GM19397 (cell line): ENCODE results near the gene PDF.
A peak's percentile ranks its signal among the peaks of the same experiment; 100 is the strongest.
"Not testable (repeated sequence)": the region's sequence is repeated elsewhere in the genome, so short reads cannot be mapped to it uniquely, and the experiment has no call there.

Source experiments
- ATAC-seq: cut with Tn5 transposase; IDR thresholded peaks from one replicate; pipeline ENCODE4 v1.9.1; 2021; ENCODE audit warnings: mild to moderate bottlenecking, moderate library complexity; ENCODE audit not compliant: unreplicated experiment

PDF gene, protein sequence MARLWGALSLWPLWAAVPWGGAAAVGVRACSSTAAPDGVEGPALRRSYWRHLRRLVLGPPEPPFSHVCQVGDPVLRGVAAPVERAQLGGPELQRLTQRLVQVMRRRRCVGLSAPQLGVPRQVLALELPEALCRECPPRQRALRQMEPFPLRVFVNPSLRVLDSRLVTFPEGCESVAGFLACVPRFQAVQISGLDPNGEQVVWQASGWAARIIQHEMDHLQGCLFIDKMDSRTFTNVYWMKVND

DNA sequence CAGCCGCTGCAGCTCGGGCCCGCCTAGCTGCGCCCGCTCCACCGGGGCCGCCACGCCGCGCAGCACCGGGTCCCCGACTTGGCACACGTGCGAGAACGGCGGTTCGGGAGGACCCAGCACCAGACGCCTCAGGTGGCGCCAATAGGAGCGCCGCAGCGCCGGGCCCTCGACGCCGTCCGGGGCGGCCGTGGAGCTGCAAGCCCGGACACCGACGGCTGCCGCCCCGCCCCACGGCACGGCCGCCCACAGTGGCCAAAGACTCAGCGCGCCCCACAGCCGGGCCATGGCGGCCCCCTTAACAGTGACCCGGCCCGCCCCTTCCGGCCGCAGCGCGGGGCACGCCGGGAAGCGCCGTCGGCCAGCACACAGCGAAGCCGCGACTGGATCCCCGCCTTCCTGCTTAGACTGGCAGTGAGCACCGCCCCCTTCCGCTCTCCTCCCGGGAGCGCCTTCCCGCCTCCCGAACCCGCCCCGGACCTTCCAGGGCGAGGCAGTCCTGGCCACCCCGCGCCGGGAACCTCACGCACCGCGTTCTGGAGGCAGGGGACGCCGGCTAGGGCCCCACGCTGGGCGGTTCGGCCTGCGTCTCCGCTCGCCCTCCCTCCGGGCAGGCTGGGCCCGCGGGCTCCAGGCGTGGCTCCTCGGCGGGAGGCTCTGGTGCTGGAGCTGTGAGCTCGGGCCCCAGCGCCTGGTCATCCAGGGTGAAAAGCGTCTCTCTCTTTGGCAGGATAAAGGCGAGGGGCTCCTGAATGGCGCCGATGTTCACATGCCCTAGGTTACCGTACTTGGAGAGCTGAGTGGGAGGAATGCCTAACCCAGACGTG lies at the start of gene PDF:
Gene PDF (minus strand): TSS at position 303 of the 824 bp plus-strand sequence. CDS start 18 bp downstream, at position 285.
- peak; percentile 96 for ATAC-seq

DNA sequence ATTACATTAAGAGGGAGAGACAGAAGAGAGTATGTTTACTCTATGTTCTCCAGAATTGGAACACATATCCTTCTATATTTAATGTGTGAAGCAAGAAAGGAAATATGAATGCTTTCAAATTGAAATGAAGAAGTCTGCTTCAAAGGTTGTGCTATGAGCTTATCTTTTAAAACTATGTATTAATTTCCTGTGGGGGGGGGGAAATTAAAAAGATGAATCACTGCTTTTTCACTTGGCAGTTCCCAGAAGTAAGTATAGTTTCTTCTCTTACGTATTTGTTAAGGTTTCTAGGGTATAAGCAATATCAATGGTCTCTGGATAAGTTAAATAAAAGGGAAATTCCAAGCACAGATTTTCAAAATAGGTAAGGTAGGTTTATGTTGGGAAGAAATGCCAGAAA lies 48.4 kb upstream of the PDF start:
- no peak for ATAC-seq

DNA sequence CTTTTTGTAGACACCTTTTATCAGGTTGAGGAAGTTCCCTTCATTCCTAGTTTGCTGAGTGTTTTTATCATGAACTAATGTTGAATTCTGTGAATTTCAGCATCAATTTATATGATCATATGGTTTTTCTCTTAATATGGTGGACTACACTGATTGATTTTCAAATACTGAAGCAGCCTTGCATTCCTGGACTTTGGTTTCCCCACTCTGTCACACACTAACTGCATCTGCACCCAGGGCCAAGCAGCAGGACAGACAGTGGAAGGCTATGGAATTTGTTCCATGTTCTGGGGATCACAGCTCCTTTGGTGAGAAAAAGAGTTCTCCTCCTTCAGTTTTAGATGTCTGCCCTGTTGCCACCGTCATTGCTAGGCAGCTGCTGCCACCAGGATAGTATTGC lies 47.6 kb upstream of the PDF start:
- no peak for ATAC-seq

DNA sequence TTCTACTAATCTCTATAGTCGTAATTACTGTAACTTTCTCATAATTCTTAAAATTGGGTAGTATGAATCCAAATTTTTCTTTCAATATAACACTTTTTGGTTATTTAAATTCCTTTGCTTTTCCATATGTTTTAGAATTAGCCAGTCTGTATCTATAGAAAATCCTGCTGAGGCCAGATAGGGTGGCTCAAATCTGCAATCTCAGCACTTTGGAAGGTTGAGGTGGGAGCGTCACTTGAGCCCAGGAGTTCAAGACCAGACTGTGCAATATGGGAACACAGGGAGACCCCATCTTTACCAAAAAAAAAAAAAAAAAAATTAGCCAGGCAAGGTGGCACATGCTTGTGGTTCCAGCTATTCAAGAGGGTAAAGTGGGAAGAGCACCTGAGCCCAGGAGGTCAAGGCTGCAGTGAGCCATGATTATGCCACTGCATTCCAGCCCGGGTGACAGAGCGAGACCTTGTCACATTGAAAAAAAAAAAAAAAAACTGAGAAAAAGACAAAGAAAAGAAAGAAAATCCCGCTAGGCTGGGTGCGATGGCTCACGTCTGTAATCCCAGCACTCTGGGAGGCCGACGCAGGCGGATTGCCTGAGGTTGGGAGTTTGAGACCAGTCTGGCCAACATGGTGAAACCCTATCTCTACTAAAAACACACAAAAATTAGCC lies 46.1 kb upstream of the PDF start:
- ATAC-seq, result no peak

GRCh38 chr16:69373019-69373418 lies 42.6 kb upstream of the PDF start:
- ATAC-seq, result no peak

DNA sequence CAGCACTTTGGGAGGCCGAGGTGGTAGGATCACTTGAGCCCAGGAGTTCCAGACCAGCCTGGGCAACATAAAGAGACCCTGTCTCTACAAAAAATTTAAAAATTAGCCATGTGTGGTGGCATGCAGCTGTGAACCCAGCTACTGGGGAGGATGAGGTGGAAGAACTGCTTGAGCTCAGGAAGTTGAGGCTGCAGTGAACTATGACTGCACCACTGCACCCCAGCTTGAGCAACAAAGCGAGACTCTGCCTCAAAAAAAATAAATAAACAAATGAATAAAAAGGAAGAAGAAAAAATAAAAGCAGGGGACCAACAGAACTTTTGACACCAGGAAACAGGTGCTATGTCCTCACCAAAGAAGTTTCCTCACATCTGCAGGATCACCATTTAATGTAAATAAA lies 41.2 kb upstream of the PDF start:
- ATAC-seq, result no peak

DNA sequence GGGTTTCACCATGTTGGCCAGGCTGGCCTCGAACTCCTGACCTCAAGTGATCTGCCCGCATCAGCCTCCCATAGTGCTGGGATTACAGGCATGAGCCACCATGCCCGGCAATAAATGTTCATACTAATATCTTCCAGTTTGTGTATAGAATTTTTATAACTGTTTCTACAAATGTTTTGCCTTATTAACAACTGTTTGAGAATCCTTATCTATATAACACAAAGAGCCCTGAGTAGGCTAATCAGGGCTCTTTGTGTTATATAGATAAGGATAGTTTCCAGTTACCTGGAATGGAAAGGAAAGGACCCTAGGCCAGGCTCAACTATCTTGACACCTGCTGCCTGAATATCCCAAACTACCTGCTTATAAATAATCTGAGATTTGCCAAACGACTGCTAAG lies 38.5 kb upstream of the PDF start:
- no peak for ATAC-seq

DNA sequence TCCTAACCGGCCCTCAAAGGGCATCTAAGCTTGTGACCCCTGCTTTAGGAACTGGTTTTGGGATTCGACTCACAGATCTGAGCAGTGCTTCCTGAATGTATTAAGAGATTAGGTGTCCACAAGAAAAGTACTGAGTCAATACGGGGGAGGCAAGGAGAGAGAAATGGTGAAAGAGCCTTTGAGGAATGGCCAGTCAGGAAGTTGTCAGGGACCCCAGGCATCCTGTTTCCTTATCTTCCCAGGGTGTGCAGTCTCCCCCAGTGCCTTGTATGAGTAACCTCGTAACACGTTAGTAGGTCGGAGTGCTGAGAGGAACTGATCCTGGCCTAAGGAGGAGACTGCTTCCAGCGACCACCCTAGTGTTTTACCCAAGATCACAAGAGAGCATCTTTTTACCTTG lies 37.6 kb upstream of the PDF start:
- no peak for ATAC-seq

- no peak for ATAC-seq
Measured at GRCh38 chr16:69366431-69366830, 36.0 kb upstream of the PDF start.

GRCh38 chr16:69365901-69366300 lies 35.5 kb upstream of the PDF start:
- no peak for ATAC-seq

DNA sequence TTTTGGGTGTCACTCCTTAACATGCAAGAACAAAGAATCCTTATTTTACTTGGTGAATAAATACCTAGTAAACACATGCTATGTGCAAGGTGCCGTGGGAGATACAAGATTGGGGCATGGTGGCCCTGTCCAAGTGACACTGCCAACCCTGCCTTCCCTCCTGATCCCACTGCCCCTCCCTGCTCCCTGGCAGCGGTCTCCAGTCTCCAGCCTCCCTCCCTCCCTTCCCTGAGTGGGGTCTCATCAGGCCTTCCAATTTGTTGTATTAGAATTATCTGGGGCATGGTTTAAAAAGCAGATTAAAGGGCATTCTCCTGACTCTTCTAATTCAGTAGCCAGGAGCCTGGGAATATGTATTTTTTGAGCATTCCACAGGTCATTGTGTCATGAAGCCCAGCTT lies 33.7 kb upstream of the PDF start:
- no peak for ATAC-seq

- ATAC-seq, result no peak
Measured at GRCh38 chr16:69363281-69363717, 32.9 kb upstream of the PDF start.

DNA sequence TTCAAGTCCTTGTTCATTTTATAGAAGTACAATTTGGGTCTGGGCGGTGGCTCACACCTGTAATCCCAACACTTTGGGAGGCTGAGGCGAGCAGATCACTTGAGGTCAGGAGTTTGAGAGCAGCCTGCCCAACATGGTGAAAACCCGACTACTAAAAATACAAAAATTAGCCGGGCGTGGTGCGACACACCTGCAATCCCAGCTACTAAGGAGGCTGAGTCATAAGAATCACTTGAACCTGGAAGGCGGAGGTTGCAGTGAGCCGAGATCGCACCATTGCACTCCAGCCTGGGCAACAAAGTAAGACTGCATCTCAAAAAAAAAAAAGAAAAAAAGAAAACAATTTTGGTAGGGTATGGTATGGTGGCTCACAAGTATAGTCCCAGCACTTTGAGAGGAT lies 29.7 kb upstream of the PDF start:
- not testable (repeated sequence) for ATAC-seq

DNA sequence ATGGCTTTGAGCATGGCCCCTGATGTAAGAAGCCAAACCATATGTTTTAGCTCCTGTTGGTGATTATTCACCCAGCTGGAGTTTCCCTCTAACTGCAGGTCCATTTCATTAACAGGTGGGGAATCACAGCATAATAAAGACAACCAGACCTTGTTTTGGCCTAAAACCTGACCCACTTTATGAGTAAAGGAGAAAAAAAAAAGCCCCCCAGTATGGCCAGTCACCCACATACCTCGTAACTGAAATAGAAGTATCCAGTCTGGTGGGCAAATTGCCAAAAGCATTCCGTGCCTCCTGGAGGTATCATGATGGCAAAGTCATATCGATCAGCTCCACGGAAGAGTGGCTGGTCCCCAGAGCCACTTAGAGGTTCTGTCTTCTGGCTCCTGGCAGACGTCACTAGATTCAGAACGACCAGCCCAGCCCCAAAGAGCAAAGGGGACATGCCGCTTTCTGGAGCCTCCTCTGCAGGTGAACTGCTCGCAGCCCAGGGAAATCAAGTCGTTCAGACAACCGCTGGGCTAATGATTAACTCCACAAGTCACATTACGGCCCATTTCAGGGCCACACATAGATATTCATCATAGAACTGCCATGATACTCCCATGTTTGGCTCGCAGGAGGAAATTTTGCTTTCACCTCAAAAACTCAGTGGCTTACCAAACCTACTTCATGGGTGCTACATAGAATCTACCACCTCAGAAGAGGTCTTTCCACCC lies 21.1 kb upstream of the PDF start, which contains the start of gene TMED6:
Gene TMED6 (minus strand): TSS at position 478 of the 719 bp plus-strand sequence. CDS start 33 bp downstream, at position 445.
- ATAC-seq, result no peak

DNA sequence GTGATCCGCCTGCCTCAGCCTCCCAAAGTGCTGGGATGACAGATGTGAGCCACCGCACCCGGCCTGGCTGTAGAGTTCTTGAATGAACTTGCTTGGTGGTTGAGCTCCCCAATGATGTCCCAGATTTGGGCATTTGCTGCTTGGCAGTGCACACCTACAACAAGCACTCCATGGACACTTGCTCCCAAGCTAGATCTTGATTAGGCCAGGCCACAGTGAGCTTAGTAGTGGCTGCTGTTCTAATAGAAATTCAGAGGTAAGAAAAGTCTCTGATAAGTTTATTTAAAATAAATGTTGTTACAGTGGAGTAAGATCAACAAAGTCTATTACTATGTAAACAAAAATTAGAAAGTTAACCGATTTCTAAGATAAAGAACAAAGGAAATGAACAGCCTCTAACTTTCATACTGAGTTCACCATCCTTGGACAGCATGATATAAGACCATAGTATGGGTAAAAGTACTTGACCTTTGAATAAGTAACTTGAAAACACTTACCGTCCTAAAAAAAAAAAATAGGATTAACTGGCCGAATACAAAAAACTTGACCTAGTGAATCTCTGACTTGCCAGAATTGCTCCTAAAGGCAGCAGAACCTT lies 20.2 kb upstream of the PDF start:
- no peak for ATAC-seq

GRCh38 chr16:69349536-69349935 lies 19.1 kb upstream of the PDF start:
- ATAC-seq, result no peak

GRCh38 chr16:69348222-69348621 lies 17.8 kb upstream of the PDF start:
- ATAC-seq, result no peak

GRCh38 chr16:69346683-69347082 lies 16.3 kb upstream of the PDF start:
- ATAC-seq, result no peak

GRCh38 chr16:69345923-69346322 lies 15.5 kb upstream of the PDF start:
- no peak for ATAC-seq

- ATAC-seq, result no peak
Measured at GRCh38 chr16:69344171-69344570, 13.8 kb upstream of the PDF start.
